Mucosa of stomach (tissue), 1 donor: ENCODE results near the gene TOR4A.

ENCODE experiments used
- H3K27me3 ChIP-seq: one replicate; pipeline ENCODE4 v1.7.0; 2013; ENCODE audit warnings: mild to moderate bottlenecking, low read length; ENCODE audit not compliant: control insufficient read depth, insufficient read depth
- H3K36me3 ChIP-seq: one replicate; pipeline ENCODE4 v1.7.0; 2013; ENCODE audit warnings: low read length; ENCODE audit not compliant: control insufficient read depth, insufficient read depth
- H3K4me1 ChIP-seq: one replicate; pipeline ENCODE4 v1.7.0; 2013; ENCODE audit warnings: mild to moderate bottlenecking, low read length; ENCODE audit not compliant: control insufficient read depth, insufficient read depth
- H3K4me3 ChIP-seq: one replicate; pipeline ENCODE4 v1.7.0; 2013; ENCODE audit warnings: low read length
- H3K9ac ChIP-seq: one replicate; pipeline ENCODE4 v1.7.0; 2013; ENCODE audit warnings: mild to moderate bottlenecking, low read length, moderate library complexity
- H3K9me3 ChIP-seq: one replicate; pipeline ENCODE4 v1.7.0; 2013; ENCODE audit warnings: mild to moderate bottlenecking, low read length, moderate library complexity; ENCODE audit not compliant: control insufficient read depth
- donor health status: Pancreatic carcinoma.

Gene TOR4A

GRCh38 chr9:137277329-137278041, at the start of gene TOR4A:
TSS of gene TOR4A (plus strand) at chr9:137277726. CDS start at chr9:137278690, 964 bp downstream.
- Histone ChIP-seq H3K9ac (peak within 1 kb of the TSS; percentile 93), H3K9me3 (no peaks in the 10 kb centered on the region), H3K4me3 (peak within 1 kb of the TSS; percentile 67), H3K4me1 (peaks cover 44% of the 10 kb centered on the region), H3K36me3 (no peaks in the 10 kb centered on the region), H3K27me3 (no peaks in the 10 kb centered on the region)

- Histone ChIP-seq H3K9me3 (no peaks in the 10 kb centered on the region), H3K4me1 (peaks cover 56% of the 10 kb centered on the region), H3K27me3 (peaks cover 31% of the 10 kb centered on the region), H3K36me3 (no peaks in the 10 kb centered on the region), H3K4me3 (no peak overlapping the region), H3K9ac (no peak overlapping the region)
Measured at GRCh38 chr9:137227853-137228505, 49.5 kb upstream of the TOR4A start.

- Histone ChIP-seq H3K36me3 (no peaks in the 10 kb centered on the region), H3K4me3 (no peak overlapping the region), H3K9ac (no peak overlapping the region), H3K4me1 (peaks cover 54% of the 10 kb centered on the region), H3K9me3 (no peaks in the 10 kb centered on the region), H3K27me3 (peaks cover 36% of the 10 kb centered on the region)
Measured at GRCh38 chr9:137228506-137228967, 49.0 kb upstream of the TOR4A start.

GRCh38 chr9:137228968-137229896, 48.3 kb upstream of the TOR4A start:
- H3K27me3 ChIP-seq: peaks cover 39% of the 10 kb centered on the region
- H3K36me3 ChIP-seq: no peaks in the 10 kb centered on the region
- H3K9me3 ChIP-seq: no peaks in the 10 kb centered on the region
- H3K9ac ChIP-seq: no peak overlapping the region
- H3K4me3 ChIP-seq: no peak overlapping the region
- H3K4me1 ChIP-seq: peaks cover 49% of the 10 kb centered on the region

GRCh38 chr9:137229903-137230704, 47.4 kb upstream of the TOR4A start:
- no peaks in the 10 kb centered on the region for H3K9me3 ChIP-seq
- H3K4me3 ChIP-seq: no peak overlapping the region

GRCh38 chr9:137230705-137231371, 46.7 kb upstream of the TOR4A start, which contains the start of gene SLC34A3:
TSS of gene SLC34A3 (plus strand) at chr9:137230901. CDS start at chr9:137231703, 802 bp downstream.
- Histone ChIP-seq H3K4me3 (no peak within 1 kb of the TSS), H3K36me3 (no peaks in the 10 kb centered on the region), H3K9ac (no peak within 1 kb of the TSS), H3K9me3 (no peaks in the 10 kb centered on the region), H3K4me1 (peaks cover 35% of the 10 kb centered on the region), H3K27me3 (peaks cover 55% of the 10 kb centered on the region)

More at GRCh38 chr9:137229903-137230704, 47.4 kb upstream of the TOR4A start:
- Histone ChIP-seq H3K4me1 (peaks cover 41% of the 10 kb centered on the region), H3K27me3 (peaks cover 47% of the 10 kb centered on the region), H3K9ac (no peak overlapping the region), H3K36me3 (no peaks in the 10 kb centered on the region)

GRCh38 chr9:137231372-137232039, 46.0 kb upstream of the TOR4A start:
- H3K4me1 ChIP-seq: peaks cover 34% of the 10 kb centered on the region
- no peaks in the 10 kb centered on the region for H3K36me3 ChIP-seq
- no peaks in the 10 kb centered on the region for H3K9me3 ChIP-seq
- no peak overlapping the region for H3K9ac ChIP-seq
- peaks cover 59% of the 10 kb centered on the region for H3K27me3 ChIP-seq
- no peak overlapping the region for H3K4me3 ChIP-seq

GRCh38 chr9:137232101-137232500, 45.4 kb upstream of the TOR4A start:
- Histone ChIP-seq H3K27me3 (peaks cover 59% of the 10 kb centered on the region), H3K4me1 (peaks cover 34% of the 10 kb centered on the region), H3K4me3 (no peak overlapping the region), H3K9ac (no peak overlapping the region), H3K9me3 (no peaks in the 10 kb centered on the region), H3K36me3 (no peaks in the 10 kb centered on the region)

GRCh38 chr9:137232510-137232909, 45.0 kb upstream of the TOR4A start:
- H3K4me1 ChIP-seq: peaks cover 34% of the 10 kb centered on the region
- no peak overlapping the region for H3K4me3 ChIP-seq
- no peak overlapping the region for H3K9ac ChIP-seq
- peaks cover 59% of the 10 kb centered on the region for H3K27me3 ChIP-seq
- no peaks in the 10 kb centered on the region for H3K36me3 ChIP-seq
- no peaks in the 10 kb centered on the region for H3K9me3 ChIP-seq

- no peaks in the 10 kb centered on the region for H3K36me3 ChIP-seq
- H3K4me1 ChIP-seq: peaks cover 37% of the 10 kb centered on the region
- H3K4me3 ChIP-seq: no peak overlapping the region
- peaks cover 59% of the 10 kb centered on the region for H3K27me3 ChIP-seq
- H3K9me3 ChIP-seq: no peaks in the 10 kb centered on the region
- no peak overlapping the region for H3K9ac ChIP-seq
Measured at GRCh38 chr9:137233143-137233980, 44.2 kb upstream of the TOR4A start.
